Endothelial cell (in vitro differentiated cells): Measurements from ENCODE around the gene ODAD4. TPM values are rescaled to one million over a fixed set of nuclear protein-coding genes. Genes with fewer than 3 reads are reported as not detected.

Experiments
- DNase-seq: peaks from one replicate; pipeline ENCODE4 v3.0.0; 2021; ENCODE audit warnings: low spot score
- H3K27ac Mint-ChIP-seq: one replicate; pipeline ENCODE4 v1.8.0; 2021; ENCODE audit warnings: mixed read lengths, inconsistent platforms; ENCODE audit not compliant: unreplicated experiment
- H3K27me3 Mint-ChIP-seq: one replicate; pipeline ENCODE4 v1.8.0; 2021; ENCODE audit warnings: mild to moderate bottlenecking, moderate library complexity, mixed read lengths, inconsistent platforms; ENCODE audit not compliant: unreplicated experiment
- H3K36me3 Mint-ChIP-seq: one replicate; pipeline ENCODE4 v1.8.0; 2021; ENCODE audit warnings: mild to moderate bottlenecking, low read depth, mixed read lengths, inconsistent platforms; ENCODE audit not compliant: unreplicated experiment
- H3K4me1 Mint-ChIP-seq: one replicate; pipeline ENCODE4 v1.8.0; 2021; ENCODE audit warnings: mild to moderate bottlenecking, mixed read lengths, inconsistent platforms; ENCODE audit not compliant: unreplicated experiment
- H3K4me3 Mint-ChIP-seq: one replicate; pipeline ENCODE4 v1.8.0; 2021; ENCODE audit warnings: mild to moderate bottlenecking, mixed read lengths, inconsistent platforms; ENCODE audit not compliant: unreplicated experiment
- H3K9me3 Mint-ChIP-seq: one replicate; pipeline ENCODE4 v1.8.0; 2021; ENCODE audit warnings: mixed read lengths, inconsistent platforms; ENCODE audit not compliant: unreplicated experiment
- CTCF ChIP-seq: fragments of 200-600 bp; sonication (generic); IDR thresholded peaks from one replicate; pipeline ENCODE4 v1.5.0; 2021; ENCODE audit warnings: antibody characterized with exemption; ENCODE audit not compliant: unreplicated experiment
- total RNA-seq: library from RNA; stranded (reverse); fragmentation: NEBNext Ultra II Directional; extraction: Animal tissue kit (Norgen Biotek cat#: 25700); gene quantifications from one replicate; pipeline ENCODE4 v1.2.1, GENCODE V29; 2021; ENCODE audit not compliant: unreplicated experiment

Gene ODAD4
- total RNA-seq, 1 donor from 2014 or later, result 2.2 TPM

- Mint-ChIP-seq H3K27ac (no peak overlapping the region), H3K9me3 (no peaks in the 10 kb centered on the region), H3K36me3 (peaks cover 13% of the 10 kb centered on the region), H3K27me3 (peaks cover 12% of the 10 kb centered on the region), H3K4me3 (no peak overlapping the region), H3K4me1 (peaks cover 12% of the 10 kb centered on the region)
- no peak for DNase-seq
- TF ChIP-seq CTCF, result no peak
Observed at GRCh38 chr17:41935641-41936040, 5.2 kb downstream of the ODAD4 start.

DNA sequence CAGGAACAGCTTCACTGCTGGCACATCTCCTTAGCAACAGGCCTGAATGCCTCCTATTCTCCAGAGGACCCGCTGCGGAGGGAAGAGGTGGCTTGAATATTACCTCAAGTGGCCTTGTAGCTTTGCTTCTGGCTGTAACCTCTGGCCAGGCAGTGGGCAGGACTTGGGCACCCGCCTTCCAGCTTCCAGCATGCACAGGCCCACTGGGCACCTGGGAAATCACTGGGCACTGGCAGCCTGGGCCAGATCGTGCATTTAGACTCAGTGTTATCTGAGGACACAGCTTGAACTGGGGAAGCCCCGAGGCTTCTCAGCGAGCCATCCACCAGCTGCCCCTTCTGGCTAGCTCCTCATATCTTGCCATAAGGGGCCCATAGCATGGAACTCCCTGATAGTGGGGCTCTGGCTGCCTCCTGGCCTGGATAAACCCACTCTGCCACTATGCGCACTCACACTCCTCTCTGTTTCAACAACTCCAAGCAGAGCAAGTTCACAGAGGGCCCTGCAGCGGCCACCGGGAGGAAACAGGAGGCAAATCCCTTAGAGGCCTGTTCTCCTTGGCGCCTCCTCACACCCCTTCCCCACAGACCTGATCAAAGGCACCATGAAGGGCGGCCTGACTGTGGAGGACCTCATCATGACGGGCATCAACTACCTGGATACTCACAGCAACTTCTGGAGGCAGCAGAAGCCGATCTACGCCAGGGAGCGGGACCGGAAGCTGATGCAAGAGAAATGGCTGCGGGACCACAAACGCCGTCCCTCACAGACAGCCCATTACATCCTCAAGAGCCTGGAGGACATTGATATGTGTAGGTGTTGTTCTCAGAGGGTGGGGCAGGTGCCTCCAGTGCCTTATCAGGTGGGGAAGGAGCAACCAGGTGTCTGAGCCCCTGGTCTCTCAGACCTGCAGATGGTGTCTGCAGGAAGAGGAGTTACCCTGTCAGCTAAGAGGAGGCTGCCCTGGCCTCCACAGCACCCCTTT lies 7.8 kb downstream of the ODAD4 start:
- TF ChIP-seq CTCF, result no peak
- peaks cover 9% of the 10 kb centered on the region for H3K27me3 Mint-ChIP-seq
- H3K4me3 Mint-ChIP-seq, result no peak overlapping the region
- no peak for DNase-seq
- H3K36me3 Mint-ChIP-seq, result peaks cover 19% of the 10 kb centered on the region
- no peak overlapping the region for H3K27ac Mint-ChIP-seq
- peaks cover 9% of the 10 kb centered on the region for H3K4me1 Mint-ChIP-seq
- no peaks in the 10 kb centered on the region for H3K9me3 Mint-ChIP-seq

GRCh38 chr17:41939044-41939692 lies 8.8 kb downstream of the ODAD4 start:
- H3K27ac Mint-ChIP-seq, result peak overlapping the region; percentile 79
- no peak for TF ChIP-seq CTCF
- H3K9me3 Mint-ChIP-seq, result no peaks in the 10 kb centered on the region
- peak overlapping the region; percentile 18 for H3K4me3 Mint-ChIP-seq
- peaks cover 22% of the 10 kb centered on the region for H3K36me3 Mint-ChIP-seq
- no peak for DNase-seq
- H3K4me1 Mint-ChIP-seq, result peaks cover 11% of the 10 kb centered on the region
- peaks cover 9% of the 10 kb centered on the region for H3K27me3 Mint-ChIP-seq

DNA sequence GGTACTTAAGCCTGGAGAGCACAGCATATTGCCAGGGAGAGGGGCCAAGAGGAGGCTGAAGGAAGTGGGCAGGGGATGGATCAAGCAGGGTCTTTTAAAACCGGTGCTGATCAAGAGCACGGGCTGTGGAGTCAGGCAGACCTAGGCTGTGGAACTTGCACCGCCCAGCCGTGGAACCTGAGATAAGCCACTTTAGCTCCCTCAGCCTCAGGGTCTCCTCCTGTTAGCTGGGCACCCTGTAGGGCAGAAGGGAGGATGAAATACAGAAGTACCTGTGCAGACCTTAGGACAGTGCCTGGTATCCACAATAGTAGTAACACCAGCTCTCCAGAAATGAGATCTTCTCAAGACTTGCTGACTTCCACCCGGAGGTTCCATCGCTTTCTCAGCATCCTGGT lies 9.3 kb downstream of the ODAD4 start:
- no peak for TF ChIP-seq CTCF
- no peak for DNase-seq
- Mint-ChIP-seq H3K27ac (peak overlapping the region; percentile 79), H3K36me3 (peaks cover 20% of the 10 kb centered on the region), H3K4me3 (peak overlapping the region; percentile 18), H3K9me3 (no peaks in the 10 kb centered on the region), H3K4me1 (peaks cover 8% of the 10 kb centered on the region), H3K27me3 (peaks cover 9% of the 10 kb centered on the region)
